ENCODE measurements around the gene YWHAQ. TPM values are rescaled to one million over a fixed set of nuclear protein-coding genes. Genes with fewer than 3 reads are reported as not detected.

YWHAQ gene
- total RNA-seq, 1 donor from 2014 or later, result 223 TPM

DNA sequence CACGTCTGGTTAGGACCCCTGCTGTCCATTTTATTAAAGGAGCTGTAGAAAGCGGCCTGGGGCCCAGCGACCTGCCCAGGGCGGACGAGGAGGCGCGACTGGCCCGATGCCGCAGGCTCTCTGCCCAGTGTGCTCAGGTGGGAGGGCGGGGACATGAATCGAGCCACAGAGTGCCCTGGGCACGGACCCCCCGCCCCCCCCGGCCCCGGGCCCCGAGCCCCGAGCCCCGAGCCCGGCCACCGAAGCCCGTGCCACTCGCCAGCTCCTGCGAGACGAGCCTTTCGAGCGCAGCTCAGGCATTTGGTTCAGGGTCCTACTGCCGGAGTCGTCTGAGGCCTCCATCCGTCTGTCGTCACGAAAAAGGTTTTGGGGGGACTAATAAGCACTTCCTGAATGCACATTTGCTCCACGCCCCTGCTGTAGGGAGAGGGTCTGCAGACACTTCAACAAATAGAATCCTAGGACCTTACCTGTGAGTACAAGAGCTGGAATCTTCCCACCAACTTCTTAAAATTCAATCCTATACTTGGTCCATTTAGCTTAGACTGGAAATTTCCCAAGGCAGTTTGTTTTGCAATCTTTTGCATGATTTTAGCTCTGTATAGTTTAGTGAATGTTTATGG, 74.6 kb downstream of the YWHAQ start:
- intact Hi-C loops (cut with micrococcal nuclease), result loop anchor here (1.0 to 10.0 kb wide), 6 partner anchors 63 to 1129 kb away; partner anchors contain the start of genes KIDINS220, NOL10 and ODC1

DNA sequence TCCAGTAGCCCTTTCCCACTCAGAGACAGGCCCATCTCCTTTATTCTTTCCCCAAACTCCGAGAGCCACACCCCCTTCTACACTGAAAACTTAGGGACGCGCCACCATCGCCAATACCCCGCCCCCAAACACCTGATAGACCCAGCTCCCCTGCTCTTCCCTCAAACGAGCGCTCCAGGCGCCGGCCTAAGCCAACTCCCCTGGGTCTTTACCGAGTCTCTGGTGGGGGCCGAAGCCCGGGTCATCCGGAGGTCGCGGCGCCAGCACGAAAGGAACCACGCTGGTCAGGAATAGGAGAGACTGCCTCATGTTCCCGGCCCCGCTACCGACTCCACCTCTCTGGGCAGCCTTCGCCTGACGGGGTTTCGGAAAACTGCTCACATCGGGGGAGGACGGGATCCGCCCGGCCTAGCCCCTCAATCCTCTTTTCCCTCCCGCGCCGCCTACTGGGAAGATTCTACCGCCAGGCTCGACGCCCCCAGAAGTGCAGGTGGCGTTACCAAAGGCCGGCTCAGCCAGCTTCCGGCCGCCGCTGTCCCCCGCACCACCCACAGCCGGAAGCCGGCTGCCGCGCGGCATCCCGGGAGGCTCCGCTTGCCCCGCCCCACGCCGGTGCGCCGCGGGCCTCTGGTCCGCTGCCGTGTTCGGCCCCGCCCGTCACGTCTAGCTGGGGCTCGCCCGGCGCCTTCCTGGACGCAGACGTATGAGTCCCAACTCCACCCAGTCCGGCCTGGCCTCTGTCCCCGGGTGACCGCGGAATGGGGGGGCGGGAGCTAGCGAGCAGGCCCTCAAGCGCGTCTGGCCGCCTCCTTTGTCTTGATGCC, 75.3 kb downstream of the YWHAQ start, which contains the start of gene ADAM17:
Gene ADAM17 (minus strand): TSS at position 534 of the 824 bp plus-strand sequence. CDS start 225 bp downstream, at position 309.
- intact Hi-C loops (cut with micrococcal nuclease), result loop anchor here (1.0 to 10.0 kb wide), 19 partner anchors 53 to 1129 kb away; partner anchors contain the start of genes CPSF3, GRHL1, HPCAL1 and IAH1

GRCh38 chr2:9554921-9555296, 75.9 kb downstream of the YWHAQ start:
- intact Hi-C loops (cut with micrococcal nuclease), result loop anchor here (1.0 to 10.0 kb wide), 17 partner anchors 53 to 1130 kb away; partner anchors contain the start of genes CPSF3, GRHL1, HPCAL1 and IAH1

GRCh38 chr2:9552219-9553178, 78.3 kb downstream of the YWHAQ start:
- intact Hi-C loops (cut with micrococcal nuclease), result loop anchor here (10.0 kb wide), 1 partner anchor 1132 kb away; the partner anchor contains the start of gene NOL10

GRCh38 chr2:9550859-9551391, 79.9 kb downstream of the YWHAQ start:
- intact Hi-C loops (cut with micrococcal nuclease), result loop anchor here (10.0 kb wide), 1 partner anchor 1134 kb away; the partner anchor contains the start of gene NOL10

DNA sequence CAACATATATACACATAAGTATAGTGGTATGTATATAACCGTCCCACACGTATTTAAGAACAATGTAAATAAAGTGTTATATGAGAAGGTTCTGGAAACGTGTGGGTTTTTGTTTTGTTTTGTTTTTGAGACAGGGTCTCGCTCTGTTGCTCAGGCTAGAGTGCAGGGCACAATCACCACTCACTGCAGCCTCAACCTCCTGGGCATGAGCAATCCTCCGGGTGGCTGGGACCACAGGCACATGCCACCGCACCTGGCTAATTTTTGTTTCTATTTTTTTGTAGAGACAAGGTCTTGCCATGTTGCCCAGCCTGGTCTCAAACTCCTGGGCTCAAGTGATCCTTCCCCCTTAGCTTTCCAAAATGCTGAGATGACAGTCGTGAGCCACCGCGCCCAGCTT, 81.4 kb downstream of the YWHAQ start:
- intact Hi-C loops (cut with micrococcal nuclease), result no loop called here

DNA sequence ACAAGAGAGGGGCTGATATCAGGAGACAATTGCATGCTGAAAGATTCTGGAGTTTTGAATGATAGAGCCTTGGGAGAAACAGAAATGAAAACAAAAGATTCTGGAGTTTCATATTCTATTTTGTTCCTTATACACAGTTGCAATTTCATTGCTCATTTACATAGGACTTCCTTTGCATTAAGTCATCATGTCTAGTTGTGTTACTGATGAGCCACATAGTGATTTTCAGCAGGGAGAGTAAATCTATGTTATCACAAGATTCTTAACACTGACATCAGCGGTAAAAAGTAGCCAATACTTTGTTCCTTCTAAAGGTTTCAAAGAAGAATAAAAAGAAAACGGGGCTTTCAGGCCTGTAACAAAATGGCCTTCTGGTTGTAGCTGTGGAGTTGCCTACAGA, 82.3 kb downstream of the YWHAQ start:
- intact Hi-C loops (cut with micrococcal nuclease), result no loop called here

DNA sequence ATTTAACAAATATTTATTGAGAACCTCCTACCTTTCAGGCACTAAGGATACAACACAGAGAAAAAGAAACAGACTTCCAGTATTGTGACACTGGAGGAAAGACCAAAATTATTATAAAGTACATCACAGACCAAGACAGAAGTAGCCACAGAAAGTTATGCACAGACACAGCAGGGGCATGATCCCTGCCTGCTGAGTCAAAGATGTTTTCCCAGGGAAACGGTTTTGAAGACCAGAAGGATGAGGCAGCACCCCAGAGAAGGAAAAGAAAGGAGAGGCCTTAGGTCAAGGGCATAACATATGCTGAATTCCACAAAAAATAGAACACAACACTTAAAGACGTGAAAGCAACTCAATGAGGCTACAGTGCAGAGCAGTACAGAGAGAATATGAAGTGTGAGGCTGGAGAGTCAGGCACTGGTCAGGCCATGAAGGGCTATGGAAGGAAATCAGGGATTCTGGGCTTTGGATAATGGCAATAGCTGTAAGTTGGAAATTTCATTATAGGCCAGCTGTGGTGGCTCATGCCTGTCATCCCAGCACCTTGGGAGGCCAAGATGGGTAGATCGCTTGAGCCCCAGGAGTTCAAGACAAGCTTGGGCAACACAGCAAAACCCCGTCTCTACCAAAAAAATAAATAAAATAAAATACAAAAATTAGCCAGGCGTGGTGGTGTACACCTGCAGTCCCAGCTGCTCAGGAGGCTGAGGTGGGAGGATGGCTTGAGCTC, 83.4 kb downstream of the YWHAQ start:
- intact Hi-C loops (cut with micrococcal nuclease), result no loop called here

GRCh38 chr2:9545502-9545901, 85.3 kb downstream of the YWHAQ start:
- intact Hi-C loops (cut with micrococcal nuclease), result no loop called here

GRCh38 chr2:9543557-9543956, 87.2 kb downstream of the YWHAQ start:
- intact Hi-C loops (cut with micrococcal nuclease), result no loop called here

- intact Hi-C loops (cut with micrococcal nuclease), result no loop called here
Observed at GRCh38 chr2:9539531-9539930, 91.3 kb downstream of the YWHAQ start.

GRCh38 chr2:9538000-9538507, 92.7 kb downstream of the YWHAQ start:
- intact Hi-C loops (cut with micrococcal nuclease), result no loop called here

- intact Hi-C loops (cut with micrococcal nuclease), result no loop called here
Observed at GRCh38 chr2:9536504-9536903, 94.3 kb downstream of the YWHAQ start.

- intact Hi-C loops (cut with micrococcal nuclease), result no loop called here
Observed at GRCh38 chr2:9535177-9535576, 95.6 kb downstream of the YWHAQ start.

Other genes with a start within 250 kb of the YWHAQ start
- 108 and 114 TPM in 2 replicates for gene ITGB1BP1, start 207.5 kb downstream of the YWHAQ start, total RNA-seq
- 46.0 and 47.9 TPM in 2 replicates for gene CPSF3, start 207.3 kb downstream of the YWHAQ start, total RNA-seq
- gene IAH1, start 156.4 kb downstream of the YWHAQ start, total RNA-seq, result 60.7 and 63.9 TPM in 2 replicates
- 27.4 and 28.2 TPM in 2 replicates for gene ADAM17, start 75.2 kb downstream of the YWHAQ start, total RNA-seq
- gene TAF1B, start 212.5 kb upstream of the YWHAQ start, total RNA-seq, result 35.5 and 36.1 TPM in 2 replicates